HUDEP-2 (cell line): Measurements from ENCODE around the gene RMND5B.

Experiments
- DNase-seq, 76 experiments: peaks; one replicate each; lab custom pipeline; 2025; ENCODE audit not compliant: unreplicated experiment in 76 of 76; lab: John Stamatoyannopoulos, UW

Gene RMND5B

DNA sequence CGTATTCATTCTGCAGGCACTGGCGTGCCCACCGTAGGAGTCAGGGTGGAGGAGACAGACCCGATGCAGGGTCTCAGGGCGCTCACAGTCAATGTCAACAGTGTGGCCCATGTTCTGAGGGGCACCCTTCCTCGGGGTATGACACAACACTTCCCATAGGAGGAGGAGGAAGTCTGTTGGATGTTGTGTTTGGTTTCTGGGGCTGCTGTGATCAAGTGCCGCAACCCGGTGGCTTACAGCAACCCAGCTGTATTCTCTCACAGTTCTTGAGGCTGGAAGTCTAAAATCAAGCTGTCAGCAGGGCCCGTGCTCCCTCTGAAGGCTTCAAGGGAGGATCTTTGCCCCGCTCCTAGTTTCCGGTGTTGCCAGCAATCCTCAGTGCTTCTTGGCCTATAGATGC is 67.9 kb downstream of the RMND5B start:
- no peak for DNase-seq

GRCh38 chr5:178199581-178200434 is 69.0 kb downstream of the RMND5B start:
- no peak for DNase-seq
